GM21367 (cell line): ENCODE results near the gene DNER.
"Not testable (repeated sequence)": the region's sequence is repeated elsewhere in the genome, so short reads cannot be mapped to it uniquely, and the experiment has no call there.

ENCODE experiments used
- ATAC-seq: cut with Tn5 transposase; IDR thresholded peaks from one replicate; pipeline ENCODE4 v1.9.1; 2021; ENCODE audit not compliant: unreplicated experiment

The DNER gene

GRCh38 chr2:229409751-229410181 is 304.6 kb downstream of the DNER start:
- no peak for ATAC-seq

- ATAC-seq = no peak
Observed at GRCh38 chr2:229408962-229409361, 305.4 kb downstream of the DNER start.

GRCh38 chr2:229408356-229408755 is 306.0 kb downstream of the DNER start:
- ATAC-seq = no peak

- no peak for ATAC-seq
Observed at GRCh38 chr2:229407170-229407569, 307.2 kb downstream of the DNER start.

GRCh38 chr2:229405796-229406195 is 308.6 kb downstream of the DNER start:
- ATAC-seq = no peak

GRCh38 chr2:229403296-229403695 is 311.1 kb downstream of the DNER start:
- no peak for ATAC-seq

GRCh38 chr2:229401171-229401865 is 313.0 kb downstream of the DNER start:
- ATAC-seq = no peak

GRCh38 chr2:229393926-229394325 is 320.4 kb downstream of the DNER start:
- no peak for ATAC-seq

- ATAC-seq = no peak
Observed at GRCh38 chr2:229392196-229392595, 322.2 kb downstream of the DNER start.

GRCh38 chr2:229388731-229389130 is 325.6 kb downstream of the DNER start:
- no peak for ATAC-seq

GRCh38 chr2:229387866-229388265 is 326.5 kb downstream of the DNER start:
- no peak for ATAC-seq

- ATAC-seq = no peak
Observed at GRCh38 chr2:229380101-229380625, 334.2 kb downstream of the DNER start.

- no peak for ATAC-seq
Observed at GRCh38 chr2:229378386-229378785, 336.0 kb downstream of the DNER start.

GRCh38 chr2:229376866-229377265 is 337.5 kb downstream of the DNER start:
- ATAC-seq = no peak

- no peak for ATAC-seq
Observed at GRCh38 chr2:229375251-229375650, 339.1 kb downstream of the DNER start.

- ATAC-seq = not testable (repeated sequence)
Observed at GRCh38 chr2:229373311-229373710, 341.0 kb downstream of the DNER start.

GRCh38 chr2:229372207-229372606 is 342.1 kb downstream of the DNER start:
- no peak for ATAC-seq

- no peak for ATAC-seq
Observed at GRCh38 chr2:229371086-229371485, 343.3 kb downstream of the DNER start.

GRCh38 chr2:229370509-229370908 is 343.8 kb downstream of the DNER start:
- ATAC-seq = no peak

GRCh38 chr2:229363185-229363814 is 351.1 kb downstream of the DNER start:
- no peak for ATAC-seq

- ATAC-seq = no peak
Observed at GRCh38 chr2:229350883-229351282, 363.5 kb downstream of the DNER start.

GRCh38 chr2:229350117-229350805 is 364.1 kb downstream of the DNER start:
- no peak for ATAC-seq
